Liver (tissue), 9 donors: ENCODE results near the gene GK2. TPM values are rescaled to one million over a fixed set of nuclear protein-coding genes. Genes with fewer than 3 reads are reported as not detected.

ENCODE experiments used
- DNase-seq: peaks from one replicate; pipeline ENCODE4 v3.0.0-alpha.2; 2017; ENCODE audit warnings: low spot score
- H3K27ac ChIP-seq, 2 donors: one replicate each; pipeline ENCODE4 v1.7.0; 2013; ENCODE audit warnings: inconsistent platforms in 2 of 2, low read length in 2 of 2, control low read depth in 1 of 2, low read depth in 1 of 2, mild to moderate bottlenecking in 1 of 2
- H3K27me3 ChIP-seq, 4 donors: one replicate each; pipeline versions ENCODE4 v1.6.1 to v1.7.0; 2013; ENCODE audit warnings: low read length in 3 of 4, inconsistent platforms in 1 of 4, mild to moderate bottlenecking in 1 of 4, moderate library complexity in 1 of 4; ENCODE audit not compliant: control insufficient read depth in 4 of 4, insufficient read depth in 4 of 4
- H3K36me3 ChIP-seq, 4 donors: one replicate each; pipeline versions ENCODE4 v1.6.1 to v1.7.0; 2013; ENCODE audit warnings: low read length in 3 of 4, mild to moderate bottlenecking in 3 of 4, low read depth in 1 of 4, moderate library complexity in 1 of 4; ENCODE audit not compliant: control insufficient read depth in 4 of 4, insufficient read depth in 3 of 4
- H3K4me1 ChIP-seq, 4 donors: one replicate each; pipeline versions ENCODE4 v1.6.1 to v1.7.0; 2013; ENCODE audit warnings: low read length in 3 of 4, mild to moderate bottlenecking in 3 of 4, moderate library complexity in 1 of 4; ENCODE audit not compliant: control insufficient read depth in 4 of 4, insufficient read depth in 4 of 4
- H3K4me3 ChIP-seq, 3 donors: one replicate each; pipeline versions ENCODE4 v1.6.1 to v1.7.0; 2013; ENCODE audit warnings: low read length in 3 of 3, control low read depth in 1 of 3, low read depth in 1 of 3, mild to moderate bottlenecking in 1 of 3
- H3K9ac ChIP-seq, 2 donors: one replicate each; pipeline ENCODE4 v1.7.0; 2013; ENCODE audit warnings: low read length in 2 of 2, mild to moderate bottlenecking in 2 of 2, moderate library complexity in 2 of 2, control low read depth in 1 of 2, low read depth in 1 of 2
- H3K9me3 ChIP-seq, 4 donors: one replicate each; pipeline versions ENCODE4 v1.6.1 to v1.7.0; 2013; ENCODE audit warnings: low read length in 3 of 4; ENCODE audit not compliant: control insufficient read depth in 4 of 4
- CTCF ChIP-seq: fragments of 150-350 bp; IDR thresholded peaks from 2 replicates; pipeline ENCODE4 v1.5.1; 2017; ENCODE audit warnings: improper control_type of control experiment, low read depth, low read length; ENCODE audit not compliant: missing input control
- GABPA ChIP-seq, 2 donors: IDR thresholded peaks in 1 of 2; conservative IDR thresholded peaks in 1 of 2; 2 replicates each; pipeline ENCODE4 v1.6.1; 2016; ENCODE audit warnings: antibody characterized with exemption in 2 of 2, mild to moderate bottlenecking in 1 of 2, moderate library complexity in 1 of 2
- HNF4A ChIP-seq, 2 donors: conservative IDR thresholded peaks; 2 replicates each; pipeline ENCODE4 v1.6.1; 2016; ENCODE audit warnings: antibody characterized with exemption in 2 of 2, mild to moderate bottlenecking in 2 of 2
- HNF4G ChIP-seq: IDR thresholded peaks from 2 replicates; pipeline ENCODE4 v1.6.1; 2016; ENCODE audit warnings: antibody characterized with exemption
- JUND ChIP-seq, 2 donors: IDR thresholded peaks; 2 replicates each; pipeline ENCODE4 v1.6.1; 2016; ENCODE audit warnings: antibody characterized with exemption in 2 of 2
- NR2F2 ChIP-seq: IDR thresholded peaks from 2 replicates; pipeline ENCODE4 v1.6.1; 2016; ENCODE audit warnings: antibody characterized with exemption
- RXRA ChIP-seq, 2 donors: IDR thresholded peaks; 2 replicates each; pipeline ENCODE4 v1.6.1; 2017 to 2018; ENCODE audit warnings: antibody characterized with exemption in 2 of 2, mild to moderate bottlenecking in 1 of 2
- SP1 ChIP-seq: IDR thresholded peaks from 2 replicates; pipeline ENCODE4 v1.6.1; 2018; ENCODE audit warnings: antibody characterized with exemption, mild to moderate bottlenecking
- TAF1 ChIP-seq: conservative IDR thresholded peaks from 2 replicates; pipeline ENCODE4 v1.6.1; 2016; ENCODE audit warnings: antibody characterized with exemption, mild to moderate bottlenecking
- YY1 ChIP-seq: IDR thresholded peaks from 2 replicates; pipeline ENCODE4 v1.6.1; 2016; ENCODE audit warnings: antibody characterized with exemption, mild to moderate bottlenecking
- WGBS: extraction: QIAGEN DNeasy Blood & Tissue Kit; methylation state at CpG from one replicate; pipeline ENCODE4 v1.1.7; 2013; 5-methylcytosine and 5-hydroxymethylcytosine counted together
- polyA plus RNA-seq, 2 donors: library from polyadenylated mRNA; stranded (reverse) in 1 of 2; unstranded in 1 of 2; fragments of 200-250 nt in 1 of 2; fragments of >200 nt in 1 of 2; fragmentation: Nextera tagmentation in 1 of 2; extraction: Ambion mirVana in 1 of 2; gene quantifications; one replicate each; pipeline versions ENCODE4 v1.2.1 to v1.2.3, GENCODE V29; 2013 to 2015
- total RNA-seq, 2 donors: library from RNA; depleted of rRNA; stranded (reverse); fragments of >200 nt; gene quantifications; one replicate each; pipeline ENCODE4 v1.2.3, GENCODE V29; 2014
- TF ChIP-seq, protein P1 (sequence below): IDR thresholded peaks from 2 replicates; pipeline ENCODE4 v1.6.1; 2016; ENCODE audit warnings: antibody characterized with exemption
- TF ChIP-seq, protein P2 (sequence below): IDR thresholded peaks from 2 replicates; pipeline ENCODE4 v1.6.1; 2016; ENCODE audit warnings: antibody characterized with exemption
- donor health status: healthy.
- donor health status: healthy.
- donor health status: healthy.
- donor health status: healthy.
- donor health status: healthy.

GK2 gene
- total and polyA plus RNA-seq, 4 donors, result not detected

- H3K4me1 ChIP-seq, result no peaks in the 10 kb centered on the region
- no peak for DNase-seq
- no peak overlapping the region for H3K27ac ChIP-seq
- TF ChIP-seq SP1 (no peak), TAF1 (no peak), CTCF (no peak), YY1 (no peak), RXRA (IDR thresholded peaks at IDR 0.05) (no peak), GABPA (IDR thresholded peaks at IDR 0.05 in 1 of 2, conservative IDR thresholded peaks at IDR 0.05 in 1 of 2) (no peak), HNF4A (conservative IDR thresholded peaks at IDR 0.05) (no peak), HNF4G (no peak), JUND (IDR thresholded peaks at IDR 0.05) (no peak), NR2F2 (no peak)
- TF ChIP-seq, protein P1, sequence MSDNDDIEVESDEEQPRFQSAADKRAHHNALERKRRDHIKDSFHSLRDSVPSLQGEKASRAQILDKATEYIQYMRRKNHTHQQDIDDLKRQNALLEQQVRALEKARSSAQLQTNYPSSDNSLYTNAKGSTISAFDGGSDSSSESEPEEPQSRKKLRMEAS, result no peak
- TF ChIP-seq, protein P2, sequence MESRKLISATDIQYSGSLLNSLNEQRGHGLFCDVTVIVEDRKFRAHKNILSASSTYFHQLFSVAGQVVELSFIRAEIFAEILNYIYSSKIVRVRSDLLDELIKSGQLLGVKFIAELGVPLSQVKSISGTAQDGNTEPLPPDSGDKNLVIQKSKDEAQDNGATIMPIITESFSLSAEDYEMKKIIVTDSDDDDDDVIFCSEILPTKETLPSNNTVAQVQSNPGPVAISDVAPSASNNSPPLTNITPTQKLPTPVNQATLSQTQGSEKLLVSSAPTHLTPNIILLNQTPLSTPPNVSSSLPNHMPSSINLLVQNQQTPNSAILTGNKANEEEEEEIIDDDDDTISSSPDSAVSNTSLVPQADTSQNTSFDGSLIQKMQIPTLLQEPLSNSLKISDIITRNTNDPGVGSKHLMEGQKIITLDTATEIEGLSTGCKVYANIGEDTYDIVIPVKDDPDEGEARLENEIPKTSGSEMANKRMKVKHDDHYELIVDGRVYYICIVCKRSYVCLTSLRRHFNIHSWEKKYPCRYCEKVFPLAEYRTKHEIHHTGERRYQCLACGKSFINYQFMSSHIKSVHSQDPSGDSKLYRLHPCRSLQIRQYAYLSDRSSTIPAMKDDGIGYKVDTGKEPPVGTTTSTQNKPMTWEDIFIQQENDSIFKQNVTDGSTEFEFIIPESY, result no peak
- peaks cover 0 to 7% (median 0%) of the 10 kb centered on the region in 4 donors for H3K9me3 ChIP-seq
- 67% methylated on average over 8 of the region's 8 CpGs for WGBS
- H3K9ac ChIP-seq, result no peak overlapping the region
- H3K4me3 ChIP-seq, result no peak overlapping the region
- H3K36me3 ChIP-seq, result no peaks in the 10 kb centered on the region
- no peaks in the 10 kb centered on the region for H3K27me3 ChIP-seq
Measured at GRCh38 chr4:79357365-79357764, 50.7 kb downstream of the GK2 start.

Other genes starting within 250 kb of the GK2 start
- not detected for gene NAA11, start 82.2 kb downstream of the GK2 start, total RNA-seq
- not detected for gene NAA11, start 82.2 kb downstream of the GK2 start, polyA plus RNA-seq